ENCODE measurements around the gene KITLG. TPM values are rescaled to one million over a fixed set of nuclear protein-coding genes. Genes with fewer than 3 reads are reported as not detected.

KITLG gene
- total and polyA plus RNA-seq, 2 donors (not counting 1 experiment from before 2014, with no cell fraction given), result not detected

DNA sequence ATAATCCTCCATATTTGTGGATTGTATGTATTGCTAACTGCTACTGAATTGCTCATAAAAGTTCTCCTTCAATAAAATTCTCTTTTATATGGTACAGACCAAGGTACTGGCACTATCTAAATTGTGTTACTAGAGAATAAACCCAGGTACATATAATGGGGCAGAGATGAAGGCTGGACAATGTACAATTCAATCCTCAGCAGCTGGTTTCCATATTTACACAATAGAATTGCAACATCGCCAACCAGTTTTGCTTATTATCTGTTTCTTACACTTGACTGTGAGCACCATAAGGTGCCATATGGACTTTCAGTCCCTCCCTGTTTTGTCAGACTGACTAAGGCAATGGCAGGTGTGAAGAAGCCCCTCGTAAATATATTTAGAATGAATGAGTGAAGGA is 18.1 kb downstream of the KITLG start:
- H3K4me1 Mint-ChIP-seq, result no peaks in the 10 kb centered on the region
- Histone ChIP-seq H3K79me2 (ENCODE audit: control insufficient read depth, insufficient read depth, low read length) (no peaks in the 10 kb centered on the region), H3K9me3 (ENCODE audit: control extremely low read depth in 1 of 3, control insufficient read depth in 2 of 3, insufficient read depth in 1 of 3, low read length in 2 of 3) (no peaks in the 10 kb centered on the region), H2AFZ (ENCODE audit: insufficient read depth, low read depth, low read length, poor library complexity, severe bottlenecking) (no peak overlapping the region), H3K4me2 (replicated peaks; ENCODE audit: low read depth, low read length, poor library complexity, severe bottlenecking) (no peak overlapping the region), H3K27ac (ENCODE audit: low read length in 2 of 2) (no peak overlapping the region), H3K9ac (ENCODE audit: low read length) (no peak overlapping the region), H4K20me1 (ENCODE audit: control insufficient read depth, insufficient read depth, low read length, poor library complexity, severe bottlenecking) (no peaks in the 10 kb centered on the region), H3K4me3 (ENCODE audit: control extremely low read depth in 1 of 5, extremely low read depth in 1 of 5, insufficient read depth in 1 of 5, low read depth in 2 of 5, low read length in 4 of 5) (no peak overlapping the region), H3K36me3 (replicated peaks in 1 of 2; ENCODE audit: control extremely low read depth in 1 of 2, control insufficient read depth in 1 of 2, extremely low read depth in 1 of 2, insufficient read depth in 2 of 2, low read length in 1 of 2) (no peaks in the 10 kb centered on the region), H3K27me3 (replicated peaks in 1 of 4; ENCODE audit: control extremely low read depth in 1 of 4, control insufficient read depth in 3 of 4, insufficient read depth in 4 of 4, low read length in 3 of 4) (no peaks in the 10 kb centered on the region), H3K4me1 (ENCODE audit: control insufficient read depth in 2 of 2, insufficient read depth in 2 of 2, low read length in 2 of 2) (no peaks in the 10 kb centered on the region)
- no peak for ATAC-seq (ENCODE audit: low read depth)
- intact Hi-C loops (cut with micrococcal nuclease), result no loop called here
- H3K9me3 Mint-ChIP-seq (ENCODE audit: insufficient read depth), result no peaks in the 10 kb centered on the region
- H3K4me3 Mint-ChIP-seq, result no peak overlapping the region
- ChIA-PET CTCF (no interaction called here), POLR2A (no interaction called here)
- no peaks in the 10 kb centered on the region for H3K27me3 Mint-ChIP-seq
- no peak for DNase-seq
- no peak overlapping the region for H3K27ac Mint-ChIP-seq
- no CpG with 5 or more reads among the region's 2 CpGs for WGBS (ENCODE audit: insufficient coverage)
- TF ChIP-seq, protein P1, sequence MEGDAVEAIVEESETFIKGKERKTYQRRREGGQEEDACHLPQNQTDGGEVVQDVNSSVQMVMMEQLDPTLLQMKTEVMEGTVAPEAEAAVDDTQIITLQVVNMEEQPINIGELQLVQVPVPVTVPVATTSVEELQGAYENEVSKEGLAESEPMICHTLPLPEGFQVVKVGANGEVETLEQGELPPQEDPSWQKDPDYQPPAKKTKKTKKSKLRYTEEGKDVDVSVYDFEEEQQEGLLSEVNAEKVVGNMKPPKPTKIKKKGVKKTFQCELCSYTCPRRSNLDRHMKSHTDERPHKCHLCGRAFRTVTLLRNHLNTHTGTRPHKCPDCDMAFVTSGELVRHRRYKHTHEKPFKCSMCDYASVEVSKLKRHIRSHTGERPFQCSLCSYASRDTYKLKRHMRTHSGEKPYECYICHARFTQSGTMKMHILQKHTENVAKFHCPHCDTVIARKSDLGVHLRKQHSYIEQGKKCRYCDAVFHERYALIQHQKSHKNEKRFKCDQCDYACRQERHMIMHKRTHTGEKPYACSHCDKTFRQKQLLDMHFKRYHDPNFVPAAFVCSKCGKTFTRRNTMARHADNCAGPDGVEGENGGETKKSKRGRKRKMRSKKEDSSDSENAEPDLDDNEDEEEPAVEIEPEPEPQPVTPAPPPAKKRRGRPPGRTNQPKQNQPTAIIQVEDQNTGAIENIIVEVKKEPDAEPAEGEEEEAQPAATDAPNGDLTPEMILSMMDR (IDR thresholded peaks at IDR 0.05), result no peak
- TF ChIP-seq EZH2 (IDR thresholded peaks at IDR 0.05; ENCODE audit: borderline replicate concordance, insufficient read depth, low read depth, low read length, poor library complexity, severe bottlenecking), result no peak

DNA sequence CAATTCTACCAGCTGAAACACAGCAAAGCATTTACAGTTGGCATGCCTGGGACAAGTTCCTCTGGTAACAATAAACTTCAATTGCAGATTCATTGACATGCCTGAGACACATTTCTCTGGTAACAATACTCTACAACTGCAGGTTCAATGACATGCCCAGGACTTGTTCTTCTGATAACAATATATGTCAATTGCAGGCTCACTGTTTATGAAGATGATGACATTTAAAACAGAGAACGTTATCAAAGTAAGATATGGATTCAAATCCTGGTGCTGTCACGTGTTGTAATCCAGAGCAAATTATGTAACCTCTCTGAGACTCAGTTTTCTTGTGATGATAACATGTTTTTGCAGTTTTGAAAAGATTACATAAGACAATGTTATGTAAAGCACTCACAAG is 20.5 kb downstream of the KITLG start:
- no peak overlapping the region for H2AFZ ChIP-seq (ENCODE audit: insufficient read depth, low read depth, low read length, poor library complexity, severe bottlenecking)
- Mint-ChIP-seq H3K9me3 (ENCODE audit: insufficient read depth) (no peaks in the 10 kb centered on the region), H3K4me3 (no peak overlapping the region), H3K27ac (no peak overlapping the region), H3K4me1 (no peaks in the 10 kb centered on the region), H3K27me3 (no peaks in the 10 kb centered on the region)
- no peaks in the 10 kb centered on the region for H3K4me1 ChIP-seq (ENCODE audit: control insufficient read depth in 2 of 2, insufficient read depth in 2 of 2, low read length in 2 of 2)
- 65% methylated on average over 2 of the region's 2 CpGs for WGBS (ENCODE audit: insufficient coverage)
- ATAC-seq (ENCODE audit: low read depth) (no peak), DNase-seq (no peak)
- H3K36me3 ChIP-seq (replicated peaks in 1 of 2; ENCODE audit: control extremely low read depth in 1 of 2, control insufficient read depth in 1 of 2, extremely low read depth in 1 of 2, insufficient read depth in 2 of 2, low read length in 1 of 2), result no peaks in the 10 kb centered on the region
- H4K20me1 ChIP-seq (ENCODE audit: control insufficient read depth, insufficient read depth, low read length, poor library complexity, severe bottlenecking), result no peaks in the 10 kb centered on the region
- H3K4me3 ChIP-seq (ENCODE audit: control extremely low read depth in 1 of 5, extremely low read depth in 1 of 5, insufficient read depth in 1 of 5, low read depth in 2 of 5, low read length in 4 of 5), result no peak overlapping the region
- POLR2A ChIA-PET, result no interaction called here
- CTCF ChIA-PET, result no interaction called here
- intact Hi-C loops (cut with micrococcal nuclease), result no loop called here
- no peak overlapping the region for H3K4me2 ChIP-seq (replicated peaks; ENCODE audit: low read depth, low read length, poor library complexity, severe bottlenecking)
- H3K79me2 ChIP-seq (ENCODE audit: control insufficient read depth, insufficient read depth, low read length), result no peaks in the 10 kb centered on the region
- TF ChIP-seq EZH2 (IDR thresholded peaks at IDR 0.05; ENCODE audit: borderline replicate concordance, insufficient read depth, low read depth, low read length, poor library complexity, severe bottlenecking), result no peak
- TF ChIP-seq, protein P1 (IDR thresholded peaks at IDR 0.05), result no peak
- no peak overlapping the region for H3K9ac ChIP-seq (ENCODE audit: low read length)
- H3K27me3 ChIP-seq (replicated peaks in 1 of 4; ENCODE audit: control extremely low read depth in 1 of 4, control insufficient read depth in 3 of 4, insufficient read depth in 4 of 4, low read length in 3 of 4), result no peaks in the 10 kb centered on the region
- no peak overlapping the region for H3K27ac ChIP-seq (ENCODE audit: low read length in 2 of 2)
- H3K9me3 ChIP-seq (ENCODE audit: control extremely low read depth in 1 of 3, control insufficient read depth in 2 of 3, insufficient read depth in 1 of 3, low read length in 2 of 3), result no peaks in the 10 kb centered on the region
